Testis (tissue), 2 donors: ENCODE results near the gene SPPL2B.

Experiments used
- POLR2A ChIP-seq: fragments of 450-650 bp; IDR thresholded peaks from one replicate; pipeline ENCODE4 v1.6.1; 2017; ENCODE audit warnings: antibody characterized with exemption, mild to moderate bottlenecking, moderate library complexity
- TF ChIP-seq, protein P1 (sequence below), 3 experiments: fragments of 450-650 bp in 2 of 3; fragments of 200-600 bp in 1 of 3; sonication (generic) in 1 of 3; IDR thresholded peaks; one replicate each; pipeline ENCODE4 v1.5.1; 2016 to 2019; ENCODE audit warnings: antibody characterized with exemption in 3 of 3, mild to moderate bottlenecking in 2 of 3, moderate library complexity in 1 of 3

DNA sequence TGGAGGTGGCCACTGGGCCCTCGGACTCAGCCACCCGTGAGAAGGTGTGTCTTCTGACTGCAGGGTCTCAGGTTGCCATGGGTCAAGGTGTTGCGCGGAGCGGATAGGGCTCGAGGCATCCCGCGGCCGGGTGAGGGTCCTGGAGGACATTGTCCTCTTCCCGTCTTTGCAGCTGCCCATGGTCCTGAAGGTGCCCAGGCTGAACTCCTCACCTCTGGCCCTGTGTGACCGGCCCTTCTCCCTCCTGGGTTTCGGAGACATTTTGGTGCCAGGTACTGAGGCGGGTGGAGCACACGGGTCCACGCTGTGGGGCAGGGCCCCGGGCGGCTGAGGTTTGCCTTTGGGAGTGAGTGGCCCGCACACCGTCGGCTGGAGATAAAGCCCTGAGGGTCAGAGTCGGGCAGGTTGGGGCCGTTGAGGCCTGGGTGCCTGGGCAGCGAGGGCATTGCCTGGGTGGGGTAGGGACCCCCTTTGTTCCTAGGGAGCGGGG is 15.9 kb downstream of the SPPL2B start:
- no peak for TF ChIP-seq POLR2A
- TF ChIP-seq, protein P1, sequence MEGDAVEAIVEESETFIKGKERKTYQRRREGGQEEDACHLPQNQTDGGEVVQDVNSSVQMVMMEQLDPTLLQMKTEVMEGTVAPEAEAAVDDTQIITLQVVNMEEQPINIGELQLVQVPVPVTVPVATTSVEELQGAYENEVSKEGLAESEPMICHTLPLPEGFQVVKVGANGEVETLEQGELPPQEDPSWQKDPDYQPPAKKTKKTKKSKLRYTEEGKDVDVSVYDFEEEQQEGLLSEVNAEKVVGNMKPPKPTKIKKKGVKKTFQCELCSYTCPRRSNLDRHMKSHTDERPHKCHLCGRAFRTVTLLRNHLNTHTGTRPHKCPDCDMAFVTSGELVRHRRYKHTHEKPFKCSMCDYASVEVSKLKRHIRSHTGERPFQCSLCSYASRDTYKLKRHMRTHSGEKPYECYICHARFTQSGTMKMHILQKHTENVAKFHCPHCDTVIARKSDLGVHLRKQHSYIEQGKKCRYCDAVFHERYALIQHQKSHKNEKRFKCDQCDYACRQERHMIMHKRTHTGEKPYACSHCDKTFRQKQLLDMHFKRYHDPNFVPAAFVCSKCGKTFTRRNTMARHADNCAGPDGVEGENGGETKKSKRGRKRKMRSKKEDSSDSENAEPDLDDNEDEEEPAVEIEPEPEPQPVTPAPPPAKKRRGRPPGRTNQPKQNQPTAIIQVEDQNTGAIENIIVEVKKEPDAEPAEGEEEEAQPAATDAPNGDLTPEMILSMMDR (IDR thresholded peaks at IDR 0.05) = no peak
